Activated CD4-positive, alpha-beta T cell treated with anti-CD3 and anti-CD28 coated beads for 24 hours (primary cell): ENCODE measurements around the gene FCN2.
A peak's percentile ranks its signal among the peaks of the same experiment; 100 is the strongest.
"Not testable (repeated sequence)": the region's sequence is repeated elsewhere in the genome, so short reads cannot be mapped to it uniquely, and the experiment has no call there.

ENCODE experiments used
- DNase-seq, 2 donors: peaks; one replicate each; pipeline ENCODE4 v3.0.0-alpha.2; 2020; ENCODE audit warnings: low read depth in 2 of 2

Gene FCN2

DNA sequence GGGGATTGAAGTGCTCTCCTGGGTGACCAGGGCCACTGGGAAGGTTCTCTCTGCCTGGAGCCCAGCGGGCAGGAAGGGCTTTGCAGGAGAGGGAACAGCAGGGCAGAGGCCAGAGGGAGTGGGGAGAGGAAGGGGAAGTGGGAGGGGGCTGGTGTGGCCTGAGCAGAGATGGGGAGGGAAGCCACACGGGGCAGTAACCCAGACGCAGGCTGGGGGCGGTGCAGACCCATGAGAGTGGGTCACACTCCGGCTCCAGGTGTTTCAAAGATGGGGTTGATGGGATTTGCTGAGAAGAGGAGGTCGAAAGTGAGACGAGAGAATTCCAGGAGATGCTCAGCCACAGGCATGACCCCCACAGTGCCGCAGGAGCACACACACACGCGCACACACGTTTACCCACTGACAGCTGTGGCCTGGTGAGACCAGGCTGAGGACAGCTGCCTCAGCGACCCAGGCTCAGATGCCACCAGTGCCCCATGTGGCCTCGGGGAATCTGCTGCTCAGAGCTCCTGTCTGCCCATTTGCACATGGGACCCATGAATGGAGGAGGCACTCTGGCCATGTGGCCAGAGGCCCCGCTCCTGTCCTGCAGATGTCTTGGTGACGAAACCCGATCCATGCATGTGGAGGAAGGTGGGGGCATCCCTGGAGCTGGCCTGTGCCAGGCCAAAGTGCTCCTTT lies 32.7 kb upstream of the FCN2 start:
- DNase-seq: no peak

DNA sequence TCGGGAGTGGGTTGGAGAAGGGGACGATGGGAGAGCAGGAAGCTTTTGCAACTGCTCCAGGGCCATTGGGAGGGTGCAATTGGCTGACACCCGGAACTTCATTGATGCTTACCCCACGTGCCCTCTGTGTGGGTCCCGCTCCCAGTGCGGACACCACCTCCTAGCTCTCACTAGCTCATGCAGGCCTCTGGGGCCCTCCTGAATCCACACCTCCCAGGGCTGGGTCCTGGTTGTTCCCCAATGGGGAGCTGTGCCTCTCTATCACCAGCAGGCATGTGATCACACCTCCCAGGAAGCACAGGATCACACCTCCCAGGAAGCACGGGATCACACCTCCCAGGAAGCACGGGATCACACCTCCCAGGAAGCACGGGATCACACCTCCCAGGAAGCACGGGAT lies 32.1 kb upstream of the FCN2 start:
- DNase-seq: no peak

DNA sequence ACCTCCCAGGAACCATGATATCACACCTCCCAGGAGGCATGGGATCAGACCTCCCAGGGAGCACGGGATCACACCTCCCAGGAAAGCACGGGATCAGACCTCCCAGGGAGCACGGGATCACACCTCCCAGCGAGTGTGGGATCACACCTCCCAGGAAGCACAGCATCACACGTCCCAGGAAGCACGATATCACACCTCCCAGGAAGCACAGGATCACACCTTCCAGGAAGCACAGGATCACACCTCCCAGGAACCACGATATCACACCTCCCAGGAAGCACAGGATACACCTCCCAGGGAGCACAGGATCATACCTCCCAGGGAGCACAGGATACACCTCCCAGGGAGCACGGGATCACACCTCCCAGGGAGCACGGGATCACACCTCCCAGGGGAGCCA lies 30.0 kb upstream of the FCN2 start:
- no peak for DNase-seq

DNA sequence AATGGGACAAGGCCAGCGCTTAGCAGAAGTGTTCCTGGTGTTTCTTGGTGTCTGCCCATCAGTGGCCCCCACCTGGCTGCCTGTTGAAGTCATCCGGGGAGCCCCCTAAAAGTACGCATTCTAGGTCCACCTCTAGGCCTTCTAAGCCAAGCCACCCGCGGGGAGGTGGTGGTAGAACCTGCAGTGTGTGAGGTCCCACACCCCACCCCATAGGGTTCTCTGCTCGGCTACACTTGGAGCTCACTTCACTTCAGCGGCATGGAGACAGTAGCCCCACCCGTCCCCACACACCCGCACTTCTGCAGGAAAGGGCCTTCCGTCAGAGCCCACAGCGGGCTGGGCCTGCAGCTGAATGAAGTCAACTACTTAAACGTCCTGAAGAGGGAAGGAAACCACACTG lies 29.6 kb upstream of the FCN2 start:
- no peak for DNase-seq

DNA sequence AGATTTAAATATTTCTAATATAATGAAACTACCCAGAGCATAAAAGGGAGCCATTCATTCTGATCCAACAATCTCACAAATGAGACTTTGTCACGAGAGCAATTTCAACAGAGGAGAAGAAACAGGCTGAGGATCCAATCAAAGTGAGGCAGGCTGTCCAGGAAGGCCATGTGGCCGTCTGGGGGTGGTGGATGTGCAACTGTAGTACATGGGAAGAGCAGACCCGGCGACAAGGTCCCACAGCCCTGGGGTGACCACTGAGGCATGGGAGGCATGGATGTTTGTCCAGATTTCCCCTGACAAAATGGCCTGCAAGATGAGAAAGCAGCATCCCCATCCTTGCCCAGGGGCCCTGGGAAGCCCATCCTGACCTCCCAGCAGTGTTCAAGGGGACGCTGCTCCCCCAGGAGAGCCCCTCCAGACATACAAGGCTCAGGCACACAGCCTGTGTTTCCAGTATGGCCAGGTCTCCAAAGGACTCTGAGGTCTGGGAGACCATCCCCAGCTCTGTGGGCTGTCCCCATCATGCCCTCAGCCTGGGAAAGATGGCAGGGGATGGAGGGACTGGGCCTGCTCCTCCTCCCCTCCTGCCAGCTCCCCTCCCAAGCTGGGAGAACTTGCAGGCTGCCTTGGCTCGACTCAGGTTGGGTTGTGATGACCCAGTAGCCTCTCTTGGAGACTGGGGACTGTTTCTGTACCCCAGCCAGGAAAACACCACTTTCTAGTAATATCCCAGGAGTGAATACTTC lies 27.5 kb upstream of the FCN2 start:
- DNase-seq: no peak

DNA sequence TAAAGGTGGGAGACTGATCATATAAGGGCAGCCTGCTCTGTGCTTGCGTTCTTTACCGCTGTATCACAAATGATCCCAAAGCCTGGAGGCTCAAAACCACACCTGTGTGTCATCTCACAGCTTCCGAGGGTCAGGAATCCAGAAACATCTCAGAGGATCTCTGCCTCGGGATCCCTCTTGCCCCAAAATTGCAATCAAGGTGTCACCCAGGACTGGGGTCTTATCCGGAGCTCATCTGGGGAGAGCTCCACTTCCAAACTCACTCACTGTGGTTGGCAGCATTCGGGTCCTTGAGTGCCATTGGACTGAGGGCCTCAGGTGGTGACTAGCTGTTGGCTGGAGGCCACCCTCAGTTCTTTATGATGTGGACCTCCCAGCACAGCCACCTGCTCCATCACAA lies 26.7 kb upstream of the FCN2 start:
- no peak for DNase-seq

DNA sequence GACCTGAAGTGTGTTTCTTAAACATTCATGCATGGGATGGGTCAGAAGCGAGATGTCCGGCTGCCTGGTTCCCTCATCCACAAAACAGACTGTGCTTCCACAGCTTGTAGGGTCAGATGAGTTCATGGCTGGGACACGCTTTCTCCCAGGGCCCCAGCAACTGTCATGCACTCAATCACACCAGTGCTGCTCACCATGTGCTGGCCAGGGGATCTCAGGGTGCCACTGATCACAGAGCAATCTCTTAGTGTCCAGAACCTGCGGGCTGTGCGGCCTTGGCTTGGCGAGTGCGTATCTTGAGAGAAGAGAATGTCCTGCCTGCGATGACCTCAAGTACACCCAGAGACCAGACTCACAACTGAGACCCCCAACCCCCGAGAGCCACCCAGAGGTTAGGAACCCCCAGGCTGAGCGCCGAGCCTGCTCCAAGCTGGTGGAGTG lies 26.0 kb upstream of the FCN2 start:
- no peak for DNase-seq

DNA sequence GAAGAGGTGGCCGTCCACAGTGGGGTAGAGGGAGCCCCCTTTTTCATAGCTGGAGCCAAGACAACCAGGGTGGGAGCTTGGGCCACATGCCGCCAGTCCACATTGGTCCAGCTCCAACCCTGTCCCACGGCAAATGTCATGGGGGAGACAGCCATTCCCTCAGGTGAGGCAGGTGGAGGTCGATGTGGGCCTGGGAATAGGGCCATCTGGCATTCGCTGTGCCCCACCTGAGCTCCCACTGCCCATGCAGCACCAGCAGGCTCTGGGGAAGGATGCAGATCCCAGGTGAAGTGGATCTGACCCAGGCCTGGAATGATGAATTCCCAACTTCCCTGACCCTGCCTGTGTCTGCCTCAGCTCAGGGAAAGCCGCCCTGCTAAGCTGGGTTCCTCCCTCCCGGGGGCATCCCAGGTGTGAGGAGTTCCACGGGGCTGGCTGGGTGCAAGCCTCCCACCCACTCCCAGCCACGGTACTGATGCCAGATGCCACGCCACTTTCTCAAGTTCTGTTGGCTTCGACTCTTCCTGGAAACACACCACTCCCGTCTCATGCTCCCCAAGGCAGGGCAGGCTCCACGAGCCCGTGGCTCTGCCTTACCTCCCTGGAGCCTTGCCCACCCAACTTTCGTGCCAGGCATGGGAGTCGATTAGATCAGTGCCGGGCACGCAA lies 25.2 kb upstream of the FCN2 start:
- DNase-seq: no peak

DNA sequence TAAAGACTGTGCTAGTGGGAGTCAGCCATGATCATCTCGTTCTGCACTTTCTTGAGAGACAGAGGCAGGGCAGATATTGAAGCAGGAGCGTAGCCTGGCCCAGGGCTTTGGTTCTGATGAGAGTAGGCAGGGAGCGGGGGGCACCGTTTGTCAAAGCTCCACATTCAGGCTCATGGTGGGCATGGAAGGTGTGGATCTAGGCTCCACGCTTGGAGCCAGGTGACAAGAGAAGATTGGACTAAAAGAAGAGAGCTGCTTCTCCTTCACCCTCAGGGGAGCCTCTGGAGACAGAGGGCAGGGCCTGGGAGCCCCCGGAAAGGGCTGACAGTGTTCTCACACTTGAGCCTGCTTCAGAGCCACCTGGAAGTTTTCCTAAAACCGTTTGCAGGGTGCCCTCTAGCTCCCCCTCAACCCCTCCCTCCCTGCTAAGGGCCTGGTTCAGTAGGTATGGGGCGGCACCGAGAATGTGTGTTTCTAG lies 24.7 kb upstream of the FCN2 start:
- DNase-seq: no peak

DNA sequence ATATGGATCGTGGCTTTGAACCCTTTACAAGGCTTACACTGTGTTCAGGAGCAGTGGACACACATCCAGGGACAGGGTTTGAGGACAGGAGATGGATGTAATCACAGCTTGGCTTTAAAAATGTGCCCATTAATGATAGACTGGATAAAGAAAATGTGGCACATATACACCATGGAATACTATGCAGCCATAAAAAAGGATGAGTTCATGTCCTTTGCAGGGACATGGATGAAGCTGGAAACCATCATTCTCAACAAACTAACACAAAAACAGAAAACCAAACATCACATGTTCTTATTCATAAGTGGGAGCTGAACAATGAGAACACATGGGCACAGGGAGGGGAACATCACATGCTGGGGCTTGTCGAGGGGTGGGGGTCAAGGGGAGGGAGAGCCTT lies 23.2 kb upstream of the FCN2 start:
- not testable (repeated sequence) for DNase-seq

DNA sequence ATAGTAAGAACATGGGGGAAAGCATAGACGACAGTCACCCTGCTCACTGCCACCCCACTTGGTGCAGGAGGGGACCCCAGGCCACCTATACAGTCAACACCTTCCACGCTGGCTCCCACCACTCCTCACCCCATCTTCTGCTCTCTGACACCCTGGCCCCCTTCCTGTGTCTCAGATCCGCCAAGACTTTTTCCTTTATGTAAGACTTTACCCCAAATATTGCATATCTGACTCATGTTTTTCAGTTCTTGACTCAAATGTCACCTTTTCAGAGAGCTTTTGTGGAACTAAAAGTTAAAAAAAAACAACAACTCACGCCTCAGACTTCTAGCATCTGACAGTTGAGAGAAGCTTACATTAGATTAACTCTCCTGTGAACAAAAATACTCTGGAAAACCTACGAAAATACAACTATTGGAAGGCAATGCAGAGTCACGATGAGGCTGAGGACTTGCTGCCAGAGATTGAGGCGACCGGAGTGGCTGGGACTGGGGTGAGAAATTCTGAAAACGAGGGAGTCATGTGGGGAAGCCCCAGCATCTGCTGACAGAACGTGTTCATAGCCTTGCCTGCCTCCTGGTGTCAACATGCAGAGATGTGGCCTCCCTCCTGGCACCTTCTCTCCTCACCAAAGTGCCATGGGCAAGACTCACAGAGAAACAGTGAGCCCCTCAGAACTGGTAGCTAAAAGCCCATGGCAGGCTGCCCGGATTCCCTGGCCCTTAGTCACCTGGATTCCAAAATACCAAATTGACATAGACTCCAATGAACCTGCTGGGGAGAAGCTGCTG lies 22.4 kb upstream of the FCN2 start:
- DNase-seq: peak in 1 of 2 donors; percentile 29

DNA sequence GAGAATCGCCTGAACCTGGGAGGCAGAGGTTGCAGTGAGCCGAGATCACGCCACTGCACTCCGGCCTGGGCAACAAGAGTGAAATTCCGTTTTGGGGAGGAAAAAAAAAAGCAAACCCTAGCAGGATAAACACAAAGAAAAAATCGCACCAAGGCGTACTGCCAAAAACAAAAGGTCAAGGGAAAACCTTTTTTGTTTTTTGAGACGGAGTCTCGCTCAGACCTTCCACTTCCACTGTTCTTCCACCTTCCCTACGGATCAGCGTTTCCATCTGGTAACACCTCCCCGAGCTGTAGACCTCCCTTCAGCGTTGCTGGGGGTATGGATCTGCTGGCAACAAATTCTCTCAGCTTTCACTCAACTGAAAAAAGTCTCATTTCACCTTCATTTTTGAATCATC lies 20.1 kb upstream of the FCN2 start:
- DNase-seq: no peak

DNA sequence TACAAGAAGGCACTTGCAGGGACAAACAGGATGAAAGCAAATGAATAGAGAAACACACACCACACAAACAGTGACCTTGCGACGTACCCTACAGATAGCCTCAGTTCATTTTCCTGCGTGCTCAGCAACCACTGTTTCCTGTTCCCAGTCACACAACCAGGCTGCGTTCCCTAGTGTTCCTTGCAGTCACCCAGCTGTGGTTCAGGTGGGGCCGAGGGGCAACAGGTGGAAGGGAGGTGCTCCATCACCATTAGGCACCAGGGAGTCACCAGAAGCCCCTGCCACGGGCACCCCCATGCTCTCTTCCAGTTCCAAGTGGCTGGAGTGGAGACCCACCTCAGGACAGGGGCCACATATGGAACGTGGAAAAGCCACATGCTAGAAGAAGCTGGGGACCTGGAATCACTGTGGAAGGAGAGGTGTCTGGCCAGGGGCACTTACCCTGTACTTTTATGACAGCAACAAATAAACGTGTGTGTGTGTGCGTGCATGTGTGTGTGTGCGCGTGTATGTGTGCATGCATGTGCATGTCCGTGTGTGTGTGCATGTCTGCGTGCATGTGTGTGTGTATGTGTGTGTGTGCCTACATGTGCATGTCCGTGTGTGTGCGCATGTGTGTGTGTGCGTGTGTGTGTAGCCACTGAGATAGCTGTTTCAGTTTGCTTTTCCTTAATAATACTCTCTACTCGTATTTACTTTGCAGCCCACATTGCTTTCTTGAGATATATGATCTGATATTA lies 18.8 kb upstream of the FCN2 start:
- DNase-seq: no peak

DNA sequence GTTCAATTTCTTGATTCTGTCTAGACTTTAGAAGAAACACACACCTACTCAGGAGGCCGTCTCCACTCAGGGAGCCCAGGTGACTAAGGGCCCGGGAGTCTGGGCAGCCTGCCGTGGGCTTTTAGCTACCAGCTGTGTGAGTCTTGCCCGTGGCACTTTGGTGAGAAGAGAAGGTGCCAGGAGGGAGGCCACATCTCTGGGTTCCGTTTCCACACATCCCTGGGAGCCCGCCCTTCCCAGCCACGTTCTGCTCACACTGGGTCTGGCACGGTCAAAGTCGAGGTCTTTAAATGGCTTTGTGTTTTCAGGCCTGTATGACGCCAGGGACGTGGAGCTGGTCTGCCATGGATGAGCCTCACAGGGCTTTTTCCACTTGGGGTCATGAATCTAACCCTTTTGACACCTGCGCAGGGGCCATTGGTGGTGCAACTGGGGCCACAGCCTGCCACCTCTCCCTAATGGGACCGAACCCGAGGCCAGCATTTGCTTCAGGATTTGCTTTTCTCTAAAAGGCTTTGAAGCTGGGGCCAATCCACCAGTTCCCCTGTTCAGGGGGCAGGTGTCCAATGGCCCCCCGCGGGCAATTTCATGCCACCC lies 17.2 kb upstream of the FCN2 start:
- no peak for DNase-seq

DNA sequence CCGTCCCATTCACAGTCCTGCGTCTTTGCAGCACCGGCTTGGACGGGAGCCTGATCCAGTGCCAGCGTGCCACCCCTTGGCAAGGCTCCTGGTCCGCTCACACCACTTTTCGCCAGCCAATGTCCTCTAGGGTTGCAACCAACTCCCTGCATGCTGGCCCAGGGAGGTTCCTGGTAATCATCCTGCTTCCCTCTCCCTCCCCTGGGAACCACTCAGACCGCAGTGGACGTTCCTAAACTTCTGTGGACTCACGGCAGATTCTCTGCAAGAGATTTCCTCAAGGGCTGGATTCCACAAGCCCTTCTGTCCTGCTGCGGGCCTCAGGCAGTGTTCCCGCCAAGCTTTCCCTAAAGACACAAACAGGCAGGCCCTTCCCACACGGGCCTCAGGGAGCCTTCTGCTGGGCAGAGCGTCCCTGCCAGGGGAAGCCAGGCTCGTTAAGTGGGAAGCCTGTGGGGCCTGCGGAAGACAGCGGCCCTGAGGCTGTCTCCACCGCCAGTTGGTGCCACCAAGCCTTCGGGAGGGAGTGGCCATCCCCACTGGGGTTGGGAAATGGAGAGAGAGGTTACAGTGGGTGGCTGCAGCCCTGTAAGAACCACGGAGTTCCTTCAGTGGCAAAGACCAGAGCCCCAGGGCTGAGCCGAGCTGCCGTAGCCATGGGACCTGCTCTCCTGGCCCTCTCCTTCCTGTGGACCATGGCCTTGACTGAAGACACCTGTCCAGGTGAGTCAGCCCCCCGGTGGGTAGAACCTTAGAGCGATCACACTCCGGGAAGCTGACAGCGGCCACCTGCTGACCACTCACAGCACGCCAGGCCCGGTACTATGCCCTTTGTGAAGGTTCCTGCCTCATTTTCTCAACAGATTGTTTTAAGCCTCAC lies 16.4 kb upstream of the FCN2 start:
- DNase-seq: no peak

DNA sequence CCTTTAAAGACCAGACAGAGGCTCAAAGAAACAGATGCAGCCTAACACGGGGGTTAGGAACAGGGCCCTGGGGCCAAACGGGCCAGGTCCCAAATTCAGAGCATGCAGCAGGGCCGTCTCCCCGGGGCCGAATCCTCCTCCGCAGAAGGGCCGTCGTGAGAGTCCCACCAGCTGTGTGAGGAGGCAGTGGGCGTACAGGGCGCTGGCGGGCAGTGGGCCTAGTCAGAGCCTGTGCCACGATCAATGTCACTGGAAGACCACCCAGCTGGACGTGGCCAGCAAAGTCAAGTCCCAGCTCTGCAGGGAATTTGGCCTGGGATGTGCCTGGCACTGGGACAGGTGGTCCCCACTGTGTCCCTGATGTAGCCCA lies 15.8 kb upstream of the FCN2 start:
- DNase-seq: no peak

DNA sequence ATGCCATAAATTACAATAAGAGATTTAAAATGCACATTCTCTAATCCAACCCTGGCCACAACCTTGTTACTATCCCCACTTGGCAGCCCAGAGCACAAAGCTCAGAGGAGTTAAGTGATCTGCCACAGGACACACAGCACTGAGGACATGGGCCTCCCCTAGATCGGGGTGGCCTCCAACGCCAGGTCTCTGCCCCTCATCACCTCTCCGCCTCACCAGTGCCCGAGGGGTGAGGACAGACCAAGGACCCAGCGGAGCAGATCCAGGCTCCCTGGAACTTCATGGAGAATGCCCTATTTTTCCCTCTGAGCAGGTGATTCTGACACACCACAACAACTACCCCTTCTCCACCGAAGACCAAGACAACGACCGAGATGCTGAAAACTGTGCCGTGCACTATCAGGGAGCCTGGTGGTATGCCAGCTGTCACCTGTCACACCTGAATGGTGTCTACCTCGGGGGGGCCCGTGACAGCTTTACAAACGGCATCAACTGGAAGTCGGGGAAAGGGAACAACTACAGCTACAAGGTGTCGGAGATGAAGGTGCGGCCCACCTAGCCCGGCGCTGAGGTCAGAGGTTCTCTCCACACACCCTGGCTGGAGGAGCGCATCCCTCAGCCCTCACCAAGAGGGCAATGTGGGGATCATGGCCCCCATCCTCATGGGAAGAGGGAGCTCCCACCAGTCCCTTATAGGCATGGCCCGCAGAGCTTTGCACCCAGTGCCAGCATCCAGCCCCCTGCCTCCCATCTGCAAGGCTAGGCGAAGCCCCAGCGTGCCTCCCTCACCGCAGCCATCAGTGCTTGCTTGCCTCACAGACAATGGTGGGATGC lies 12.5 kb upstream of the FCN2 start:
- DNase-seq: no peak

DNA sequence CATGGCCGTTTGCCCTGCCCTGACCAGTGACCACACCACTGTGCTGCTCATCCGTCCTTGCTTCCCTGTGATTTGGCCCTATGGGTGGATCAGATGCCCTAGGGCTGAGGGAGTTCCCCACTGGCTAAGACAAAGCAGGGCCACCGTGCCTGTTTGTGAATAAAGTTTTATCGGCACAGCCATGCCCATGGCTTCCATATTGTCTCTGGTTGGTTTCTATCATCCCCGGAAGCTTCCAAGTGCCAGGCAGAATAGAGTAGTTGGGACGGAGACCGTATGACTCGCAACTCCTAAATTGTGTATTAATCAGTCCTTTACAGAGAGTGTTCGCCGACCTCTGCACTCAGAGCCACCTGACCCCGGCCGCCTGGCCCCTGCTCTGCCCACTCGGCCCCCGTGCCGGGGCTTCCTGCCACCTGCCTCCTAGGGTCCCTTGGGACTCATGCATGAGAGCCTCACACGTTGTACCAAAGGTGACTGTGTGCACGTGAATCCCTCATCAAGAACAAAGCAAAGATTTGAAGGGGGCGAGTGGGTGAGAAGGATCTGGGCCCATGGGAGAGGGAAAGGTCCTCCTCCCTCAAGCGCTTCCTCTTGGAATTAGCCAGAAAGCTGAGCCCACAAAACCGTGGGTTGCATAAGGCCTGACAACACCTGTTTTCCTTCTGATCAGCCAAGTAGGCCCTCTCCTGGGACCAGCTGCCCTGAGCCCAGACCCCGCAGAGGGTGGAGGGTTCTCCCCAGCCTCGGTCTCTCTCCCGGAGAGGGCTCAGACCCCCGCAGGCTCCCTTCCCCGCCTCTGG lies 11.7 kb upstream of the FCN2 start:
- no peak for DNase-seq
